ENCODE measurements around the gene GYPB. TPM values are rescaled to one million over a fixed set of nuclear protein-coding genes. Genes with fewer than 3 reads are reported as not detected.
"Not testable (repeated sequence)": the region's sequence is repeated elsewhere in the genome, so short reads cannot be mapped to it uniquely, and the experiment has no call there.

GYPB gene
- polyA plus RNA-seq, 1 donor from 2014 or later: not detected

GRCh38 chr4:143947493-143947892, 71.7 kb downstream of the GYPB start:
- not testable (repeated sequence) for H3K27me3 ChIP-seq (ENCODE audit: insufficient read depth, low read depth, low read length); H3K27ac ChIP-seq (ENCODE audit: low read length); H3K4me3 ChIP-seq (ENCODE audit: low read length); H3K9ac ChIP-seq (ENCODE audit: low read length); H3F3A ChIP-seq (ENCODE audit: insufficient read depth, low read length, poor library complexity, severe bottlenecking); H3K79me2 ChIP-seq (replicated peaks; ENCODE audit: insufficient read depth, low read length); H4K20me1 ChIP-seq (ENCODE audit: insufficient read depth); H2AFZ ChIP-seq (ENCODE audit: low read depth, low read length); H3K9me2 ChIP-seq (ENCODE audit: insufficient read depth, low read length); H3K36me3 ChIP-seq (ENCODE audit: insufficient read depth, low read length); H3K4me2 ChIP-seq (ENCODE audit: low read length); H3K9me3 ChIP-seq (ENCODE audit: low read length)

Other genes with a start within 250 kb of the GYPB start
- not detected in 2 replicates for gene GYPE, start 113.8 kb downstream of the GYPB start, polyA plus RNA-seq
- gene GYPA, start 121.3 kb upstream of the GYPB start, polyA plus RNA-seq: 1.1 TPM in 1 of 2 replicates, not detected in the other